IPS-18a (cell line): ENCODE results near the gene NRROS.

Experiments used
- H3K27ac ChIP-seq: one replicate; pipeline ENCODE4 v1.5.1; 2013; ENCODE audit warnings: low read length
- H3K27me3 ChIP-seq: one replicate; pipeline ENCODE4 v1.6.1; 2013; ENCODE audit warnings: mild to moderate bottlenecking, low read length; ENCODE audit not compliant: control insufficient read depth, insufficient read depth
- H3K36me3 ChIP-seq: one replicate; pipeline ENCODE4 v1.6.1; 2013; ENCODE audit warnings: low read depth, low read length; ENCODE audit not compliant: control insufficient read depth
- H3K4me1 ChIP-seq: one replicate; pipeline ENCODE4 v1.6.1; 2013; ENCODE audit warnings: low read depth, low read length; ENCODE audit not compliant: control insufficient read depth
- H3K4me3 ChIP-seq: one replicate; pipeline ENCODE4 v1.5.1; 2013; ENCODE audit warnings: low read length
- H3K9ac ChIP-seq: one replicate; pipeline ENCODE4 v1.6.1; 2013; ENCODE audit warnings: mild to moderate bottlenecking, low read length, moderate library complexity
- H3K9me3 ChIP-seq: one replicate; pipeline ENCODE4 v1.6.1; 2013; ENCODE audit warnings: low read depth, low read length; ENCODE audit not compliant: control insufficient read depth

The NRROS gene

GRCh38 chr3:196694202-196694638, 54.7 kb downstream of the NRROS start:
- Histone ChIP-seq H3K4me1 (no peaks in the 10 kb centered on the region), H3K27ac (no peak overlapping the region), H3K9ac (no peak overlapping the region), H3K36me3 (no peaks in the 10 kb centered on the region), H3K4me3 (no peak overlapping the region), H3K27me3 (no peaks in the 10 kb centered on the region), H3K9me3 (no peaks in the 10 kb centered on the region)

GRCh38 chr3:196694941-196695848, 55.7 kb downstream of the NRROS start:
- Histone ChIP-seq H3K27me3 (no peaks in the 10 kb centered on the region), H3K36me3 (no peaks in the 10 kb centered on the region), H3K4me1 (no peaks in the 10 kb centered on the region), H3K4me3 (no peak overlapping the region), H3K9ac (no peak overlapping the region), H3K9me3 (no peaks in the 10 kb centered on the region), H3K27ac (no peak overlapping the region)

DNA sequence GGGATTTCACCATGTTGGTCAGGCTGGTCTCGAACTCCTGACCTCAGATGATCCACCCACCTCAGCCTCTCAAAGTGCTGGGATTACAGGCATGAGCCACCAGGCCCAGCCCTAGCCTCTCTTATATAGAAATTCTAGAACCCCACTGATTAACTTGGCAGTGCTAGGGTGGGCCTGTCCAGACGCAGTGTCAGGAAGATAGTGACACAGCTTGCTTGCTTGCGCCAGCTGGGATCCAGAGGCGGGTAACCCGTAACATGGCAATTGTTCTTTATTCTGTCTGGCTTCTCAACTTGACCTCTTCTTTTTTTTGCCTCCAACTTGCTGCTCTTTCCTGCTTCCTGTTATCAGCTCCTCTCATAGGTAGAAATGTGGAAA, 56.3 kb downstream of the NRROS start:
- no peaks in the 10 kb centered on the region for H3K36me3 ChIP-seq
- no peaks in the 10 kb centered on the region for H3K4me1 ChIP-seq
- H3K27ac ChIP-seq, result no peak overlapping the region
- H3K27me3 ChIP-seq, result no peaks in the 10 kb centered on the region
- H3K9ac ChIP-seq, result no peak overlapping the region
- H3K4me3 ChIP-seq, result no peak overlapping the region
- H3K9me3 ChIP-seq, result no peaks in the 10 kb centered on the region

DNA sequence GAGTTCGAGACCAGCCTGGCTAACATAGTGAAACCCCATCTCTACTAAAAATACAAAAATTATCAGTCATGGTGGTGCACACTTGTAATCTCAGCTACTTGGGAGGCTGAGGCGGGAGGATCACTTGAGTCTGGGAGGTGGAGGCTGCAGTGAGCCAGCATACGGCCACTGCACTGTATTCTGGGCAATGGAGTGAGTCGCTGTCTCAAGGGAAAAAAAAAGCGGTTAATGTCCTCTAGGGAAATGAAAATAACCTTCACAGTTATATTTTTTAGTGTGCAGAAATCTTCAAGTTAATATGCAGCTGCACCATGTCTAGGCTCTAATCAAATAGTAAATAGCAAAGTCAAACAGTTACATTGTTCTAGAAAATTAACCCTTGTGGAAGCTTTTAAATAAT, 57.8 kb downstream of the NRROS start:
- no peaks in the 10 kb centered on the region for H3K9me3 ChIP-seq
- no peak overlapping the region for H3K9ac ChIP-seq
- H3K36me3 ChIP-seq, result no peaks in the 10 kb centered on the region
- H3K27me3 ChIP-seq, result no peaks in the 10 kb centered on the region
- H3K27ac ChIP-seq, result no peak overlapping the region
- H3K4me3 ChIP-seq, result no peak overlapping the region
- no peaks in the 10 kb centered on the region for H3K4me1 ChIP-seq

- Histone ChIP-seq H3K27me3 (no peaks in the 10 kb centered on the region), H3K9ac (no peak overlapping the region), H3K4me1 (no peaks in the 10 kb centered on the region), H3K9me3 (no peaks in the 10 kb centered on the region), H3K27ac (no peak overlapping the region), H3K36me3 (no peaks in the 10 kb centered on the region), H3K4me3 (no peak overlapping the region)
These were observed 60.3 kb downstream of the NRROS start for GRCh38 chr3:196699749-196700148.

GRCh38 chr3:196700801-196701200, 61.3 kb downstream of the NRROS start:
- Histone ChIP-seq H3K9me3 (no peaks in the 10 kb centered on the region), H3K9ac (no peak overlapping the region), H3K4me1 (no peaks in the 10 kb centered on the region), H3K27me3 (no peaks in the 10 kb centered on the region), H3K36me3 (no peaks in the 10 kb centered on the region), H3K27ac (no peak overlapping the region), H3K4me3 (no peak overlapping the region)

DNA sequence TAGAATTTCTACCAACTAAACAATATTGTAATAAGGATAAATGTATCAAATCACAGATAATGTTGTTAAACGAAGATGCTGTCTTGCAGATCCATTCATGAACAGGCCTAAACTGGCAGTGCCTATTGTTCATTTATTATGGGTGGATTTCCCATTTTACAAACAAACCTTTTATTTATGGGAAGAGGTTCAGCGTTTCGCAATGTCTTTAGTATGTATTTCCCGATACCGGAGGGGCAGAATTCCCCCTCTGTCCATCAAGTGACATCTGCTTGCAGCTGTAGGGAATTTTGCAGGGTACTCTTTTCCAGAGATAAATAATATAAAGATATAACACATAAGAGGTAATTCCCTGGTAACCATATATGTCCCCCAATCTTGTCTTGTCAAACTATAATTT, 66.8 kb downstream of the NRROS start:
- Histone ChIP-seq H3K4me1 (no peaks in the 10 kb centered on the region), H3K36me3 (no peaks in the 10 kb centered on the region), H3K27ac (no peak overlapping the region), H3K9ac (no peak overlapping the region), H3K9me3 (no peaks in the 10 kb centered on the region), H3K4me3 (no peak overlapping the region), H3K27me3 (peaks cover 6% of the 10 kb centered on the region)

DNA sequence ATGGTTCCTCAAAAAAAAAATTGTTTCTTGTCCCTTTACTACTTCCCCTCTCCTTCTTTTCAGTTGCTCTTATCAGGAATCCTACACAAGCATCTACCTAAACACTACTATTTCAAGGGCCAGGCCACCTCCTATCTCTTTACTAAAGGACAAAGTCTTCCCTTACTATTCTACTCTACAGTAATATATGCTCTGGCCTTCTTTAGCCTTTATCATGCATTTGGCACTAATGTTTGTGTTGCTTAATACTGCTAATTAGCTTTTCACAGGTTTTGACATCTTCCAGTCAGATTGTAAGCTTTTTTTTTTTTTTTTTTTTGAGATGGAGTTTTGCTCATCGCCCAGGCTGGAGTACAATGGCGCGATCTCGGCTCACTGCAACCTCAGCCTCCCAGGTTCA, 67.2 kb downstream of the NRROS start:
- no peak overlapping the region for H3K4me3 ChIP-seq
- no peak overlapping the region for H3K9ac ChIP-seq
- H3K4me1 ChIP-seq, result no peaks in the 10 kb centered on the region

GRCh38 chr3:196707566-196707965, 68.1 kb downstream of the NRROS start:
- no peak overlapping the region for H3K27ac ChIP-seq
- H3K36me3 ChIP-seq, result no peaks in the 10 kb centered on the region
- H3K9ac ChIP-seq, result no peak overlapping the region
- H3K27me3 ChIP-seq, result peaks cover 12% of the 10 kb centered on the region
- H3K9me3 ChIP-seq, result no peaks in the 10 kb centered on the region
- no peaks in the 10 kb centered on the region for H3K4me1 ChIP-seq
- no peak overlapping the region for H3K4me3 ChIP-seq

More for the DNA sequence above, 67.2 kb downstream of the NRROS start:
- no peaks in the 10 kb centered on the region for H3K9me3 ChIP-seq
- no peak overlapping the region for H3K27ac ChIP-seq
- H3K27me3 ChIP-seq, result peaks cover 10% of the 10 kb centered on the region
- no peaks in the 10 kb centered on the region for H3K36me3 ChIP-seq

- Histone ChIP-seq H3K36me3 (no peaks in the 10 kb centered on the region), H3K4me1 (no peaks in the 10 kb centered on the region), H3K27ac (no peak overlapping the region), H3K4me3 (no peak overlapping the region), H3K9me3 (no peaks in the 10 kb centered on the region), H3K9ac (no peak overlapping the region), H3K27me3 (peaks cover 12% of the 10 kb centered on the region)
These were observed 69.0 kb downstream of the NRROS start for GRCh38 chr3:196708467-196708866.
